Measurements from ENCODE around the gene TLE2.

The TLE2 gene

GRCh38 chr19:3029065-3029923 is at the start of gene TLE2:
TLE2 (minus strand) TSS chr19:3029280; CDS start chr19:3028904, 376 bp downstream.
- DNase-seq = no peak

- no peak for DNase-seq
These were observed 46.7 kb upstream of the TLE2 start for GRCh38 chr19:3075605-3076431.

GRCh38 chr19:3073931-3074595 is 45.0 kb upstream of the TLE2 start:
- DNase-seq = no peak

DNA sequence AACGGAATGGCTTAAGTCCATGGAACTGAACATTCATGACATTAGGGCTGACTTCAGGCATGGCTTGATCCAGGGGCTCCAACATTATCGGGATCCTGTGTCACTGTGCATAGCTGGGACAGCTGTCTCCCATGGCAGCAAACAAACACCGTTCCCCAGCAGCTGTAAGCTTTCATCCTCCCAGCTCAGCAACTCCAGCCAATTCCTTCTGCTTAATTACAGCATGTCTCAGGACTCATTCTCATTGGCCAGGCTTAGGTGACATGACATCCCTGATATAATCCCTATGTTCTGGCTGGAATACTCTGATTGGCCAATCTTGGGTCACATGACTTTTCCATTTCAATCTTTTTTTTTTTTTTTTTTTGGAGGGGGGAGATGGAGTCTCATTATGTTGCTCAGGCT is 44.1 kb upstream of the TLE2 start:
- no peak for DNase-seq

DNA sequence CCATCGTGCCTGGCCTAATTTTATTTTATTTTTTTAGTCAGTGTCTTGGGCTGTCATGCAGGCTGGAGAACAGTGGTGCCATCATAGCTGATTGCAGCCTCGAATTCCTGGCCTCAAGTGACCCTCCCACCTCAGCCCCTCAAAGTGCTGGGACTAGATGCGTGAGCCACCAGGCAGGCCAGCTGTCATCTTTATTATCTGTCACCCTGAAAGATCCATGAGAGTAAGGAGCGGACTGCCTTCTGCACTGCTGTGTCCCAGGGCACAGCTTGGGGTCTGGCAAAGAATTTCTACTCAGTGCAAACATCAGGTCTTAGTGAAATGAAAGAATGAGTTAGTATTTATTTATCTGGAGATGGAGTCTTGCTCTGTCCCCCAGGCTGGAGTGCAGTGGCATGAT is 42.7 kb upstream of the TLE2 start:
- no peak for DNase-seq

DNA sequence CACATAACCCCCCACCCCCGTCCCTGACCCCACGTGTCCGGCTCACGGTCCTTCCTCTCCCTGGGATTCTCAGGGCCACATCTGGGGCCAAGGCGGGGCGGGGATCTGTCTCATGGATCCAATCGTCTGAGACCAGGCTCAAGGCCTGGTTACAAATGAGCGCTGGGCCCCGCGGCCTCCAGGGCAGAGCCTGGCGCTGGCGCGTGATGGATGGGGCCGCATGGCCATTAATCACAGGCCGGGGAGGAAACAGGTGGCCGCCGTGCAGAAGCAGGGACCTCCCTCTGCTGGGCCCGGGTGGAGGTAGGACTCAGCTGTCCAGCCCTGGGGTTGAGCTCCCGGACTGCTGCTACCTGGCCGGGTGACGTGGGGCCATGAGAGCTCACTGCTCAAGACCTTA is 39.0 kb upstream of the TLE2 start:
- DNase-seq = no peak

DNA sequence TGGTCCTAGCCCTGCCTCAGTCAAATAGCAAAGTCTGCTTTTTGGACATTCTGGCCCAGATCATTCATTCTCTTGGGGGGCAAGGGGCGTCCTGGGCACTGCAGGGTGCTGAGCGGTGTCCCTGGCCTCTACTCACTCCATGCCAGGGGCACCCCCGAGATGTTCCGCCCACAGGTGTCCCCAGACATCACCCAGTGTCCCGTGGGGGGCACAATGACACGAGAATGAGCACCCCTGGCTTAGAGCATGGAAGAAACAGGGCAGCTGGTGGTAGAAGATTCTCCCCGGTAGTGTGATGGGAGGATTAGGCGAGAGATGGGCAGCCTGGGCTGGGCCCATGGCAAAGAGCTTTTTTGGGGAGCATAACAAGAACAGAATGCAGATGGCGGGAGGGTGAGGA is 38.5 kb upstream of the TLE2 start:
- DNase-seq = no peak

DNA sequence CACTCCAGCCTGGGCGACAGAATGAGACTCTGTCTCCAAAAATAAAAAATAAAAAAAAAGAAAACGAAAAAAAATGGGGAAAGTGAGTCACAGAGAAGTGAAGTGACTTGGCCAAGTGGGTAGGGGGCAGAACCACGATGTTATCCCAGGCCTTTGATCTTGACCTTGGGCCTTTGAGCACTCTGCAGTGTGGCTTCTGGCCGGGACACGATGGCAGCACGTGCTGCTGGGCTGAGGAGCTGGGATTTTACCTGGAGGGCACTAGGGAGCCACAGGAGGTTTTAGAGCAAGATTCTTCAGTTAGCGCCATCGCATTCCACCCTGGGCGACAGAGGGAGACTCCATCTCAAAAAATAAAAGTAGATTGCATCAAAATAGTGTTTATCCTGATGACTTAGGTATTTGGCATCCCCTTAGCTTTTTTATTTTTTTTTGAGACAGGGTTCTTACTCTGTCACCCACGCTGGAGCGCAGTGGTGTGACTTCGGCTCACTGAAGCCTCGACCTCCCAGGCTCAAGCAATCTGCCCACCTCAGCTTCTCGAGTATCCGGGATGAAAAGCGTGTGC is 37.5 kb upstream of the TLE2 start:
- no peak for DNase-seq

DNA sequence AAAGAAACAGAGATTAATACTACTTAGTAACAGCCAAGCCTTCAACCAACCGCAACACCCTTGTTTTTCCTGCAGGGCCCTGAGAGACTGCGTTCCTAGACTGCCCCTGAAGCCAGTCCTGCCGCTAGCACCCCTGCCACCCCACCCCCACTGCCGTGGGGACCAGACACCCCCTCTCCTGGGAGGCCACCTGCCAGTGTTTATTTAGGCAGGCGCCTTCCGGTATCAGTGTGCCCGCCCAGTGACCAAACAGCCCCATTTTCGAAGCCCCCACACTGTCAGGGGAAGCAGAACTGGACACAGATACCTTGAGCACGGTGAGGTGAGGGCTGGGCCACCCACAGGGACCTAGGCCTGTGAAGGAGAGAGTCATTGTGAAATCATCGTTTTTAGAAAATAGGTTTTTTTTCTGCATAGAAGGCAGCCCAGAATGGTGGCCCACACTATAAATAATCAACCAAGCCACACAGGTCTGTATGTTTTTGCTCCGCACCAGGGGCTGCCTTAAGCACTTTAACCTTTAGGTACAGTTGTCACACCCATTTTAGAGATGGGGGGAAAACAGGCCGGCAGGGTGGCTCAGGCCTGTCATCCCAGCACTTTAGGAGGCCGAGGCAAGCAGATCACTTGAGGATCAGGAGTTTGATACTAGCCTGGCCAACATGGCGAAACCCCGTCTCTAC is 36.7 kb upstream of the TLE2 start:
- DNase-seq = no peak

DNA sequence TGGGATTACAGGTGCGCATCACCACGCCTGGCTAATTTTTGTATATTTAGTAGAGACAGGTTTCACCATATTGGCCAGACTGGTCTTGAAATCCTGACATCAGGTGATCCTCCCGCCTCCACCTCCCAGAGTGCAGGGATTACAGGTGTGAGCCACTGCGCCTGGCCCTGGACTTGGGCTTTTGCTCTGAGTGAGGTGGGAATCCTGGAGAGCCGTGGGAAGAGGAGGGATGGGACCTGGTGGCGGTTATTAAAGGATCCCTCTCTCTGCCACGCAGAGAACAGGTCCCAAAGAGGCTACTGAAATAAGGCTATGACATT is 34.9 kb upstream of the TLE2 start:
- DNase-seq = no peak

DNA sequence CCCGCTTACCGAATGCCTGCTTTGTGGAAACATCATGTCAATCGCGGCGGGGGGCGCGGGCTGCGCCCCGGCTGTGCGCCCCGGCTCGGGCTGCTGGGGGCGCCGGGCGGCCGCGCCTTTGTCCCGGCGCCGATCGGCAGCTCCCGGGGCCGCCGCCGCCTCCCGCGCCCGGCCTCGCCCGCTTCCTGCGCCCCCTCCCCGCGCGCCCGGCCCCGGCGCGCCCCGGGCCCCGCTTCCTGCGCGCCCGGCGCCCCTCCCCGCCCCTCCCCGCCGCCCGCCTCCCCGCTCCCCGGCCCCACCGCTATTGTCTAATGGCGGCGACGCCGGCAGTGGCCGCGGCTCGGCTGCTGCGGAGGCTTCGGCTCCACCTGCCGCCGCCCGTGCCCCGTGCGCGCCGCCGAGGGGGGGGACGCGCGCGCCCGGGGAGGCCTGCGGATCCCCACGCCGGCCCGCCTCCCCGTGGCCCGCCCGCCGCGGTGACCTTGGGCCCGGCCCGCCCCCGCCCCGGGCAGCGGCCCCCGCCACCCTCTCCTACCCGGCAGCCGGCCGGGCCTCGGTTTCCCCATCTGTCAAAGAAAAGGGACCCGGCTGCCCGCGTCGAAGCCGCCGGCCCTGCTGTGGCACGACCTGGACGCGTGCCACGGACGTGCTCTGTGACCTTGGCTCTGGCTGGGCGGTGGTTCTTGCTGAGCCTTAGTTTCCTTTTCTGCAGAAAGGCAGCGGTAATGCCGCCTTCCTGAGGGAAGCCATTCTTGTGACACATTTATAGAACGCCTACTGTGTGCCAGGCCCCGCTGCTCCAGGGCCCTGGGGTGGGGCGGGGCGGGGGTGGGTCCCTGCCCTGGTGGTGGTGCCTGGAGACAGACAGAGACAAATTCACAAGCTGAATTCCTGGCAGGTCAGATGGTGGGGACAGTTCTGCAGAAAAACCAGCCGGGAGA is 33.4 kb upstream of the TLE2 start, which contains the start of gene TLE5:
TSS of gene TLE5 (minus strand) at position 331 of the 941 bp plus-strand sequence. CDS start at position 36, 295 bp downstream.
- DNase-seq = no peak

GRCh38 chr19:3061182-3062161 is 32.4 kb upstream of the TLE2 start:
- no peak for DNase-seq

- DNase-seq = no peak
These were observed 31.7 kb upstream of the TLE2 start for GRCh38 chr19:3060857-3061181.

DNA sequence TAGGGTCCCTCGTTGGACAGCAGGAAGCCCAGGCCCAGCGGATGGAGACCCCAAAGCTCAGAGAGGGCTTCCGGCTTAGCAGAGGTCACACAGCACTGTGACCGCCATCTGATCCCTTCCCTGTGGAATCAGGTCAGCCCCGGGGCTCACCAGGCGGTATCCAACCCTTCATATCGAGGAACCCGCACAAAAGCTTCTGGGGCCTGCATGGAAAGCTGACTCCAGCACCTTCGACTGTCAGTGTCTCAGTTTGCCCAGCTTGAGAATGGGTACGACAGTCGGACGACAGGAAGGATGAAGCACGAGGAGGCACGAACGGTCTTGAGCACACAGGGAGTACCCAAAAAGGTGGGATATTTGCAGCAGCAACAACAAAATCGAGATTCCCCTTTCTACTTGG is 30.6 kb upstream of the TLE2 start:
- no peak for DNase-seq

GRCh38 chr19:3058821-3059314 is 29.8 kb upstream of the TLE2 start:
- no peak for DNase-seq

DNA sequence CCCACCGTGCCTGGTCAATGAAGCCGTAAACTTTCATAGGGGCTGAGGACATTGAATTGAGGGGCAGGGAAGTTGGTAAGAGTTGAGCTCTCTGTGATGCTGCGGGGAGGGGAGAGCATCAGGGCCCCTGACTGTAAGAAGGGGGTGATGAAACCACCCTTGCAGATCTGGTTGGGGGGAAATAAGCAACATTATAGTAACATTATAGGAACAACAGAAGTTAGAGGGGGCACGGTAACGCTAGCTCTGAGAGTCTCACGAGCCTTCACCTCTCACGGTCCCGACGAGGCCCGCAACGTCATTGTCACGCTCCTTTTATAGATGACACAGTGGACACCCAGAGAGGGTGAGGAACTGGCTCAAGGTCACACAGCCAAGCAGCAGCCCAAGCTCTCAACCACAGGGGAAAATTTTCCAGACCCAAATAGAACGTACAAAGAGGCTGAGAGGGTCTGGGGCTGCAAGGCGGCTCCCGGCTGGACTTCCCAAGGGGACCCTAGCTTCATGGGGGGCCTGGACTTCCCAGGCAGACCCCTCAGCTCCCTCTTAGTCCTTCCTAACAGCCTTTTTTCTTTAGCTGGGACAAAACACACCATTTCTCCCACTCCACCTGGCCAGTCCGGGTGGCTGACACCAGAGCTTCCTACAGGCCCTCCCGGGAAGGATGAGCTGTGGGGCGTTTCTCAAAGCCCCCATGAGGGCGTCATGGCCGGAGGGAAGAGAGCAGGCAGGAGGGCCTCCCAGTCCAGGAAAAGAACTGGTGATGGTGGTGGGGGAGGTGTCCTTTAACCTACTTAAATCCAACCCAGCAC is 29.1 kb upstream of the TLE2 start:
- DNase-seq = no peak

DNA sequence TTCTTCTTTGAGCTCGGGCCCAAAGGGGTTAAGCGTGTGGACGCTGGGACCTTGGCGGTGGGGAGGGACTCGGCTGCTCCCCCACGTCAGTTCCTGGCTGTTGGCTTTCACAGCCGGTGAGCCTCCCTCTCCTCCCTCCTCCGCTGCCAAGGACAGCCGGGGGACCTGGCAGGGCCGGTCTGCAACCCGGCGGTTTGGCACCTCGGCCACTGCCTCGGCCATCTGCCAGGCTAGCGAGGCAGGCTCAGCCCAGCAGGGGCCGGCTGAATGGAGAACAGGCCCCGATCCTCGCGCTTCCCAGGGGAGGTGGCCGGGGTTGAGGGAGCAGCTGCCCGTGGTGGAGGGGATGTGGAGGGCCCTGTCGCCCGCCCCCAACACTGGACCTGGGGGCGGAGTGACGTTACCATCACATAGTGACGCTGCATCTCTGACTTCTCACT is 28.2 kb upstream of the TLE2 start:
- no peak for DNase-seq

DNA sequence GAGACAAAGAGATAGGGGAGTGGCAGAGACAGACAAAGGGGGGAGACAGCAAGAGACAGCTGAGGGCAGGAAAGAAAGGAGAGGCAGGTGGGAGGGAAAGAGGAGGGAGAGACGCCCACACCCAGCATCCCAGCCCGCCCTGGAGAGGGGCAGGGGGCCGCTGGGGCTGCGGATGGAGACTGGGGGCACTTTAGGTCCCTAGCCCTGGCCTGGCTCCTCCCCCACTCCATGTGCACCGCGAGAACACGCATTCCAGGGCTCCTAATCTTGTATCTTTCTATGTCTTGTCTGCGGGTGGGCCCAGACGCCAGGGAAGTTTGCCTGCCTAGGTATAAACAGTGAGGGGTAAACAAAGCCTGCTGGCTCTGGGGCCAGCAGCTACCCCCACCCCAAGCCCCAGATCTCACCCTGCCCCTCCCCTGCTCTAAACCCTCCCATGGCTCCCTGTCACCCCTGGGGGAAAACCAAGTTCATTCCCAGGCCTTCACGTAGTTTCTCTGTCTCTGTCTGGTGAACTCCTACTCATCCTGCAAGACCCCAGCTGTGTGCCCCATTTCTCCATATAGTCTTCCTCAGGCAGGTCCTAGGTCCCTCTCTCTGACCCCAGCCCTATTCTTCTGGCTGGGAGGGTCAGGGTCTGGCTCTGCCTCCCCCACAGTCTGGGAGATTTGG is 27.5 kb upstream of the TLE2 start:
- no peak for DNase-seq

Measured in amniotic stem cell (primary cell).